ENCODE measurements around the gene FGFBP1. TPM values are rescaled to one million over a fixed set of nuclear protein-coding genes. Genes with fewer than 3 reads are reported as not detected.

FGFBP1 gene
- total RNA-seq, 1 experiment from 2014 or later: not detected

GRCh38 chr4:15926486-15926885, 12.1 kb downstream of the FGFBP1 start:
- no peak for TF ChIP-seq CTCF (conservative IDR thresholded peaks at IDR 0.05)
- Histone ChIP-seq H2AFZ (ENCODE audit: low read length) (no peak overlapping the region), H3K27ac (ENCODE audit: insufficient read length, low read depth, low read length) (no peak overlapping the region), H3K23ac (ENCODE audit: insufficient read length, low read depth, low read length) (no peak overlapping the region), H2BK120ac (ENCODE audit: low read depth, low read length, poor library complexity, severe bottlenecking) (no peak overlapping the region), H4K20me1 (ENCODE audit: control insufficient read depth, insufficient read depth, insufficient read length) (no peaks in the 10 kb centered on the region), H3K14ac (ENCODE audit: insufficient read depth, low read length) (no peak overlapping the region), H2BK20ac (ENCODE audit: low read depth, low read length, poor library complexity, severe bottlenecking) (no peak overlapping the region), H3T11ph (ENCODE audit: low read length) (no peak overlapping the region), H3K27me3 (ENCODE audit: insufficient read depth, low read length) (no peaks in the 10 kb centered on the region), H4K8ac (replicated peaks; ENCODE audit: insufficient read length, low read depth, low read length) (no peak overlapping the region), H3K4ac (ENCODE audit: low read depth, low read length) (no peak overlapping the region), H3K18ac (ENCODE audit: insufficient read length, low read depth, low read length) (no peak overlapping the region), H3K9ac (ENCODE audit: extremely low read depth, insufficient read length, low read length) (no peak overlapping the region), H3K79me2 (ENCODE audit: insufficient read depth, low read length) (no peaks in the 10 kb centered on the region), H3K56ac (ENCODE audit: insufficient read length, low read depth, low read length) (no peak overlapping the region), H2BK5ac (ENCODE audit: insufficient read length, low read length) (no peak overlapping the region), H3K9me3 (ENCODE audit: control insufficient read depth, low read depth, low read length) (no peaks in the 10 kb centered on the region), H3K79me1 (ENCODE audit: insufficient read depth, low read depth, low read length, poor library complexity, severe bottlenecking) (no peaks in the 10 kb centered on the region), H4K91ac (ENCODE audit: insufficient read length, low read depth, low read length) (no peak overlapping the region), H2BK12ac (ENCODE audit: insufficient read length, low read depth, low read length) (no peak overlapping the region), H3K4me2 (ENCODE audit: insufficient read depth, insufficient read length, low read length) (no peak overlapping the region), H3K23me2 (ENCODE audit: insufficient read length, low read depth, low read length, poor library complexity, severe bottlenecking) (no peaks in the 10 kb centered on the region), H2AK5ac (ENCODE audit: insufficient read length, low read length) (no peak overlapping the region), H2BK15ac (ENCODE audit: low read depth, low read length) (no peak overlapping the region), H4K5ac (ENCODE audit: insufficient read length, low read depth, low read length) (no peak overlapping the region), H3K4me1 (ENCODE audit: insufficient read depth, low read length) (no peaks in the 10 kb centered on the region)
- H3K27ac Mint-ChIP-seq: no peak overlapping the region
- H3K9me3 Mint-ChIP-seq: no peaks in the 10 kb centered on the region; a peak in 1 of 5 replicates
- H3K4me1 Mint-ChIP-seq: no peaks in the 10 kb centered on the region
- no peak overlapping the region for H3K4me3 Mint-ChIP-seq
- DNase-seq: no peak
- no peaks in the 10 kb centered on the region for H3K36me3 Mint-ChIP-seq (ENCODE audit: insufficient read depth in 1 of 3, low read depth in 3 of 3)
- WGBS (ENCODE audit: extremely low coverage, insufficient read length, low lambda C conversion rate): no CpG with 5 or more reads among the region's 7 CpGs
- peaks cover 4% of the 10 kb centered on the region for H3K27me3 Mint-ChIP-seq (ENCODE audit: low read depth)
